Stimulated activated CD8-positive, alpha-beta memory T cell treated with anti-CD3 and anti-CD28 coated beads, Interleukin-12 subunit alpha, Interleukin-12 subunit beta, amount 100 ng/mL, for 4 hours (primary cell): ENCODE data around the gene NLGN4Y.
"Not testable (repeated sequence)": the region's sequence is repeated elsewhere in the genome, so short reads cannot be mapped to it uniquely, and the experiment has no call there.

Source experiments
- DNase-seq: peaks from one replicate; pipeline ENCODE4 v3.0.0-alpha.2; 2020; ENCODE audit warnings: low read depth

NLGN4Y gene

GRCh38 chrY:14834103-14835060 is 310.1 kb downstream of the NLGN4Y start:
- no peak for DNase-seq

GRCh38 chrY:14837466-14837865 is 313.1 kb downstream of the NLGN4Y start:
- no peak for DNase-seq

GRCh38 chrY:14850734-14851133 is 326.4 kb downstream of the NLGN4Y start:
- DNase-seq: no peak

- no peak for DNase-seq
These were observed 336.1 kb downstream of the NLGN4Y start for GRCh38 chrY:14860448-14860847.

GRCh38 chrY:14861033-14861432 is 336.7 kb downstream of the NLGN4Y start:
- not testable (repeated sequence) for DNase-seq

- no peak for DNase-seq
These were observed 347.6 kb downstream of the NLGN4Y start for GRCh38 chrY:14871971-14872370.
